Right lobe of liver (tissue), 6 donors: Measurements from ENCODE around the gene TGFB1I1. TPM values are rescaled to one million over a fixed set of nuclear protein-coding genes. Genes with fewer than 3 reads are reported as not detected.

Experiments used
- ATAC-seq, 4 donors: fragments of 200-7000 bp; cut with Tn5 transposase; one replicate each; pipeline ENCODE4 v1.9.1; 2020; ENCODE audit warnings: mild to moderate bottlenecking in 4 of 4, moderate library complexity in 4 of 4
- DNase-seq, 3 donors: peaks; one replicate each; pipeline ENCODE4 v3.0.0-alpha.2; 2020
- H3K27ac ChIP-seq, 3 donors: fragments of 200-600 bp; one replicate each; pipeline ENCODE4 v1.8.0; 2022
- H3K27me3 ChIP-seq, 2 donors: fragments of 200-600 bp; one replicate each; pipeline ENCODE4 v1.8.0; 2022
- H3K36me3 ChIP-seq, 4 donors: fragments of 200-600 bp; sonication (generic) in 1 of 4; one replicate each; pipeline versions ENCODE4 v1.5.1 to v1.8.0; 2017 to 2022; ENCODE audit warnings: control low read depth in 1 of 4
- H3K4me1 ChIP-seq, 4 donors: fragments of 200-600 bp; sonication (generic) in 1 of 4; one replicate each; pipeline versions ENCODE4 v1.5.1 to v1.8.0; 2017 to 2022; ENCODE audit warnings: control low read depth in 1 of 4
- H3K4me3 ChIP-seq, 3 donors: fragments of 200-600 bp; one replicate each; pipeline ENCODE4 v1.8.0; 2022
- H3K9me3 ChIP-seq, 4 donors: fragments of 200-600 bp; sonication (generic) in 1 of 4; one replicate each; pipeline versions ENCODE4 v1.5.1 to v1.8.0; 2017 to 2022; ENCODE audit warnings: control low read depth in 1 of 4
- CTCF ChIP-seq, 4 donors: fragments of 200-600 bp in 3 of 4; fragments of 450-650 bp in 1 of 4; IDR thresholded peaks; one replicate each; pipeline versions ENCODE4 v1.5.1 to v1.8.0; 2016 to 2022; ENCODE audit warnings: antibody characterized with exemption in 4 of 4, mild to moderate bottlenecking in 2 of 4
- POLR2A ChIP-seq: fragments of 450-650 bp; IDR thresholded peaks from one replicate; pipeline ENCODE4 v1.6.1; 2017; ENCODE audit warnings: antibody characterized with exemption, mild to moderate bottlenecking
- WGBS: methylation state at CpG from one replicate; pipeline ENCODE4 v1.1.6; 2018; ENCODE audit warnings: low coverage, low lambda C conversion rate; ENCODE audit not compliant: insufficient coverage; ENCODE audit errors: missing lambda C conversion rate; 5-methylcytosine and 5-hydroxymethylcytosine counted together
- intact Hi-C, 2 donors: fragments of 100-400 bp; cut with DNase I; formaldehyde crosslinking; loops; one replicate each; pipeline versions ENCODE4 v1.11.2 to v1.14.1; 2022
- total RNA-seq, 6 experiments: library from RNA; depleted of rRNA in 2 of 6; stranded (reverse); fragments of >200 nt in 2 of 6; fragmentation: NEBNext Ultra II Directional in 3 of 6; extraction: Animal tissue kit (Norgen Biotek cat#: 25700) in 3 of 6; gene quantifications; one replicate each; pipeline versions ENCODE4 v1.1.0 to v1.2.4, GENCODE V29; 2016 to 2023
- donor health status: DM: no; HTN: yes; CAD: no.
- donor health status: DM: no; HTN: no; CAD: no.
- donor health status: DM: no; HTN: no; CAD: no.
- donor health status: DM: no; HTN: yes; CAD: no.
- donor health status: DM: no; HTN: yes; CAD: no.

The TGFB1I1 gene
- total RNA-seq, 6 experiments from 2014 or later: 1.9 to 7.9 (median 6.7) TPM

GRCh38 chr16:31459687-31460581 is 12.0 kb upstream of the TGFB1I1 start:
- DNase-seq (peak; percentile 100), ATAC-seq (peak; percentile 77 to 87 (median 82))
- no peak for TF ChIP-seq POLR2A
- peak in 1 of 4 donors; percentile 2 for TF ChIP-seq CTCF (IDR thresholded peaks at IDR 0.05)
- Histone ChIP-seq H3K27ac (peak overlapping the region; percentile 99 to 100 (median 99)), H3K36me3 (peaks cover 0 to 7% (median 2%) of the 10 kb centered on the region in 4 donors), H3K27me3 (no peaks in the 10 kb centered on the region), H3K4me3 (peak overlapping the region; percentile 75 to 81 (median 79)), H3K9me3 (no peaks in the 10 kb centered on the region), H3K4me1 (peaks cover 0 to 53% (median 20%) of the 10 kb centered on the region in 4 donors)
- intact Hi-C loops: loop anchor here in 1 of 2 donors (10.0 kb wide), 1 partner anchor 275 kb away; the partner anchor contains the start of gene FUS
- 5% methylated on average over 16 of the region's 61 CpGs for WGBS

GRCh38 chr16:31460582-31461002 is 11.4 kb upstream of the TGFB1I1 start:
- intact Hi-C loops: no loop called here
- Histone ChIP-seq H3K4me3 (peak overlapping the region in 2 of 3 donors; percentile 32 to 75), H3K27me3 (no peaks in the 10 kb centered on the region), H3K9me3 (no peaks in the 10 kb centered on the region), H3K27ac (peak overlapping the region; percentile 75 to 90 (median 76)), H3K4me1 (peaks cover 0 to 47% (median 20%) of the 10 kb centered on the region in 4 donors), H3K36me3 (peaks cover 0 to 14% (median 3%) of the 10 kb centered on the region in 4 donors)
- TF ChIP-seq POLR2A: no peak
- peak; percentile 35 to 55 (median 51) for TF ChIP-seq CTCF (IDR thresholded peaks at IDR 0.05)
- ATAC-seq (no peak), DNase-seq (no peak)
- 42% methylated on average over 8 of the region's 8 CpGs for WGBS

- TF ChIP-seq POLR2A: no peak
- 68% methylated on average over 8 of the region's 10 CpGs for WGBS
- H3K27me3 ChIP-seq: no peaks in the 10 kb centered on the region
- intact Hi-C loops: no loop called here
- no peaks in the 10 kb centered on the region for H3K9me3 ChIP-seq
- peak overlapping the region in 2 of 3 donors; percentile 76 to 90 for H3K27ac ChIP-seq
- no peak overlapping the region for H3K4me3 ChIP-seq
- DNase-seq (no peak), ATAC-seq (no peak)
- peaks cover 0 to 43% (median 20%) of the 10 kb centered on the region in 4 donors for H3K4me1 ChIP-seq
- peaks cover 0 to 20% (median 5%) of the 10 kb centered on the region in 4 donors for H3K36me3 ChIP-seq
Measured at GRCh38 chr16:31461201-31461920, 10.6 kb upstream of the TGFB1I1 start.

- 0% methylated on average over 1 of the region's 35 CpGs for WGBS
- peaks cover 0 to 27% (median 5%) of the 10 kb centered on the region in 4 donors for H3K36me3 ChIP-seq
- H3K9me3 ChIP-seq: no peaks in the 10 kb centered on the region
- H3K4me1 ChIP-seq: peaks cover 0 to 35% (median 16%) of the 10 kb centered on the region in 4 donors
- peak overlapping the region; percentile 16 to 71 (median 62) for H3K4me3 ChIP-seq
- H3K27me3 ChIP-seq: no peaks in the 10 kb centered on the region
- peak overlapping the region in 2 of 3 donors; percentile 76 to 90 for H3K27ac ChIP-seq
- DNase-seq (peak; percentile 92 to 98 (median 98)), ATAC-seq (peak; percentile 48 to 68 (median 58))
- TF ChIP-seq CTCF (IDR thresholded peaks at IDR 0.05): no peak
- no peak for TF ChIP-seq POLR2A
- intact Hi-C loops: no loop called here
Measured at GRCh38 chr16:31461921-31462804, 9.8 kb upstream of the TGFB1I1 start.
